ENCODE data around the gene CHD2. TPM values are rescaled to one million over a fixed set of nuclear protein-coding genes. Genes with fewer than 3 reads are reported as not detected.

CHD2 gene
- total RNA-seq, 1 experiment from 2014 or later, result 81.8 TPM

GRCh38 chr15:92861742-92862141 lies 38.4 kb upstream of the CHD2 start:
- Histone ChIP-seq H3K4me3 (ENCODE audit: low read depth in 2 of 2, low read length in 2 of 2) (no peak overlapping the region), H3K27ac (ENCODE audit: low read length) (no peak overlapping the region), H3K27me3 (ENCODE audit: control insufficient read depth, insufficient read depth, low read length) (no peaks in the 10 kb centered on the region), H3K4me1 (ENCODE audit: control insufficient read depth, insufficient read depth, low read length) (no peaks in the 10 kb centered on the region), H3K36me3 (ENCODE audit: control insufficient read depth, insufficient read depth, low read length) (no peaks in the 10 kb centered on the region), H3K9me3 (ENCODE audit: control insufficient read depth, insufficient read depth, low read depth, low read length) (no peaks in the 10 kb centered on the region)
- no TSS peak for BruUV-seq (replicated peaks)
- no peak for ATAC-seq
- ChIA-PET POLR2A (no interaction called here), CTCF (no interaction called here)
- intact Hi-C loops (cut with micrococcal nuclease; ENCODE audit: unreplicated experiment), result no loop called here
- DNase-seq (ENCODE audit: low read depth, low spot score), result no peak
- in situ Hi-C loops (cut with HindIII; ENCODE audit: low pct_unique_long_range_greater_than_20kb, low sequenced_read_pairs), result no loop called here
- no peak for TF ChIP-seq CTCF (IDR thresholded peaks at IDR 0.05)
- TF ChIP-seq SIN3A (IDR thresholded peaks at IDR 0.05; ENCODE audit: borderline replicate concordance, insufficient read depth, low read depth, low read length), result no peak
- no peak for TF ChIP-seq REST (IDR thresholded peaks at IDR 0.05; ENCODE audit: insufficient read depth in 1 of 2, low read depth in 2 of 2, low read length in 1 of 2)
- TF ChIP-seq POLR2AphosphoS5 (IDR thresholded peaks at IDR 0.05; ENCODE audit: low read depth, low read length), result no peak
- TF ChIP-seq TCF7L2 (IDR thresholded peaks at IDR 0.05; ENCODE audit: low read depth, low read length), result no peak

GRCh38 chr15:92864127-92864814 lies 35.9 kb upstream of the CHD2 start:
- DNase-seq (ENCODE audit: low read depth, low spot score) (no peak), ATAC-seq (no peak; the same call in 1 of the 2 replicates)
- in situ Hi-C loops (cut with HindIII; ENCODE audit: low pct_unique_long_range_greater_than_20kb, low sequenced_read_pairs) (no loop called here), intact Hi-C loops (cut with micrococcal nuclease; ENCODE audit: unreplicated experiment) (no loop called here)
- Histone ChIP-seq H3K4me3 (ENCODE audit: low read depth in 2 of 2, low read length in 2 of 2) (no peak overlapping the region), H3K9me3 (ENCODE audit: control insufficient read depth, insufficient read depth, low read depth, low read length) (no peaks in the 10 kb centered on the region), H3K27ac (ENCODE audit: low read length) (peak overlapping the region; percentile 40; the same call in 1 of the 2 replicates), H3K36me3 (ENCODE audit: control insufficient read depth, insufficient read depth, low read length) (no peaks in the 10 kb centered on the region), H3K4me1 (ENCODE audit: control insufficient read depth, insufficient read depth, low read length) (peaks cover 6% of the 10 kb centered on the region), H3K27me3 (ENCODE audit: control insufficient read depth, insufficient read depth, low read length) (no peaks in the 10 kb centered on the region)
- BruUV-seq (replicated peaks), result no TSS peak
- POLR2A ChIA-PET, result interaction anchor here (0.6 kb wide), 1 partner anchor 53 kb away, joined by 3 read pairs; no protein-coding TSS in a partner anchor
- TF ChIP-seq CTCF (IDR thresholded peaks at IDR 0.05) (no peak), SIN3A (IDR thresholded peaks at IDR 0.05; ENCODE audit: borderline replicate concordance, insufficient read depth, low read depth, low read length) (no peak), POLR2AphosphoS5 (IDR thresholded peaks at IDR 0.05; ENCODE audit: low read depth, low read length) (no peak), REST (IDR thresholded peaks at IDR 0.05; ENCODE audit: insufficient read depth in 1 of 2, low read depth in 2 of 2, low read length in 1 of 2) (no peak), TCF7L2 (IDR thresholded peaks at IDR 0.05; ENCODE audit: low read depth, low read length) (no peak)
- CTCF ChIA-PET, result no interaction called here
